T-helper 17 cell (primary cell): ENCODE measurements around the gene TMEM144. TPM values are rescaled to one million over a fixed set of nuclear protein-coding genes. Genes with fewer than 3 reads are reported as not detected.

Source experiments
- ATAC-seq: fragments of 150-1000 bp; cut with Tn5 transposase; 2 replicates; pipeline ENCODE4 v1.10.0; 2021; ENCODE audit warnings: mild to moderate bottlenecking, moderate library complexity
- DNase-seq, 3 donors: peaks; one replicate each; pipeline versions ENCODE4 v3.0.0 to v3.0.0-alpha.2; 2020 to 2021
- H3K9me3 ChIP-seq: one replicate; pipeline ENCODE4 v1.7.0; 2013; ENCODE audit warnings: low read length, mild to moderate bottlenecking; ENCODE audit not compliant: control insufficient read depth, poor library complexity, severe bottlenecking
- H3K27ac Mint-ChIP-seq: one replicate; pipeline ENCODE4 v1.8.0; 2022; ENCODE audit warnings: mild to moderate bottlenecking, moderate library complexity, mixed read lengths
- H3K27me3 Mint-ChIP-seq: one replicate; pipeline ENCODE4 v1.8.0; 2022; ENCODE audit warnings: mixed read lengths
- H3K36me3 Mint-ChIP-seq: one replicate; pipeline ENCODE4 v1.8.0; 2022; ENCODE audit warnings: low read depth, mixed read lengths
- H3K4me1 Mint-ChIP-seq: one replicate; pipeline ENCODE4 v1.8.0; 2022; ENCODE audit warnings: mild to moderate bottlenecking, mixed read lengths
- H3K4me3 Mint-ChIP-seq: one replicate; pipeline ENCODE4 v1.8.0; 2022; ENCODE audit warnings: mild to moderate bottlenecking, moderate library complexity, mixed read lengths
- total RNA-seq, 4 donors: library from RNA in 2 of 4; stranded (reverse) in 2 of 4; gene quantifications; one replicate each; pipeline ENCODE4 v1.2.3 and lab custom pipeline; 2022 to 2026

TMEM144 gene
- total RNA-seq, 2 donors from 2014 or later, result 0.50 TPM; not detected in 1

- Mint-ChIP-seq H3K36me3 (peaks cover 2% of the 10 kb centered on the region), H3K4me1 (peaks cover 12% of the 10 kb centered on the region), H3K27me3 (peaks cover 45% of the 10 kb centered on the region), H3K27ac (no peak within 1 kb of the TSS), H3K4me3 (peak within 1 kb of the TSS; percentile 51)
- ATAC-seq (no peak), DNase-seq (no peak)
- H3K9me3 ChIP-seq, result no peaks in the 10 kb centered on the region
Observed at GRCh38 chr4:158172261-158173258, 37.7 kb upstream of the TMEM144 start, which contains the start of gene GASK1B. Gene GASK1B (minus strand): TSS chr4:158173025. CDS start chr4:158171375, 1,650 bp downstream.

- H3K9me3 ChIP-seq, result no peaks in the 10 kb centered on the region
- ATAC-seq, result no peak
- Mint-ChIP-seq H3K4me1 (peaks cover 7% of the 10 kb centered on the region), H3K27ac (no peak overlapping the region), H3K4me3 (no peak overlapping the region), H3K27me3 (peaks cover 42% of the 10 kb centered on the region), H3K36me3 (peaks cover 2% of the 10 kb centered on the region)
- DNase-seq, result no peak
Observed at GRCh38 chr4:158176108-158176507, 34.2 kb upstream of the TMEM144 start.

- Mint-ChIP-seq H3K27me3 (peaks cover 40% of the 10 kb centered on the region), H3K4me3 (no peak overlapping the region), H3K27ac (no peak overlapping the region), H3K4me1 (peaks cover 7% of the 10 kb centered on the region), H3K36me3 (peaks cover 2% of the 10 kb centered on the region)
- DNase-seq, result no peak
- no peaks in the 10 kb centered on the region for H3K9me3 ChIP-seq
- no peak for ATAC-seq
Observed at GRCh38 chr4:158176776-158177175, 33.5 kb upstream of the TMEM144 start.

DNA sequence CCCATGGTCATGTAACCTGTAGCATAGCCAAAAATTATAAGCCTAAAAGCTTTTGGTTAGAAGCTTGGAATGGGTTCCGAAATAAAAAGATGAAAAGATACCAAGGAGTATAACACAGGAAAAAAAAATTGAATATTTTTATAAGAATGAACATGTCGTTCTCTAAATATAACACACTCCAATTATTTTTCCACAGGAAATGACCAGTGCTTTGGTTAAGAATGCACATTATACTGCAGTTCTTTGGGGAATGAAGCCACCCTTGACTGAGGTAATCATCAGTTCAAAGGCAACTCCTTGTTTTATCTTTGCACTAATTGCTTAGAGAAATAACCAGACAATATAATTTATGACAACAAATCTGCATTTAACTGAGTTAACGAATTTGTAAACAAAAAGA lies 30.8 kb upstream of the TMEM144 start:
- Mint-ChIP-seq H3K36me3 (no peaks in the 10 kb centered on the region), H3K27ac (no peak overlapping the region), H3K4me1 (no peaks in the 10 kb centered on the region), H3K27me3 (peaks cover 26% of the 10 kb centered on the region), H3K4me3 (no peak overlapping the region)
- H3K9me3 ChIP-seq, result no peaks in the 10 kb centered on the region
- DNase-seq (no peak), ATAC-seq (no peak)

DNA sequence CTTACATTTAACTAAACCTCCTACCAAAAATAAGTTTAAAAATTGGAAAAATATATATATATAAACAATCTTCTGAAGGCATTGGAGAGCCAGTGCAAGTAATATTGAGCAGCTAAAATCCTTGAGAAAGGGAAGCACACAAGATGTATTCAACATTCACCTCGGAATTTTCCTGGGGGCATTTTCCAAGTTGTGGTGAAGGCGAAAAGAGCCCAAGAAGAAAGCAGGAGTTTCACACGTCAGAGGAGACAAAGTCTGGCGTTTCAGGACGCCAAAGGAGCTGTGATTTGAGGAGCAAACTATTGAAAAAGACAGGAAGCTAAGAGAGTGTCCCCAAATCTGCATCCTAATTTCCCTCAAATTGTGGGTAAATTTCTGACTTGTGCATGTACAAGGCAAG lies 28.4 kb upstream of the TMEM144 start:
- ATAC-seq (no peak), DNase-seq (no peak)
- Mint-ChIP-seq H3K4me1 (peaks cover 5% of the 10 kb centered on the region), H3K36me3 (no peaks in the 10 kb centered on the region), H3K4me3 (no peak overlapping the region), H3K27me3 (peaks cover 19% of the 10 kb centered on the region), H3K27ac (no peak overlapping the region)
- no peaks in the 10 kb centered on the region for H3K9me3 ChIP-seq

DNA sequence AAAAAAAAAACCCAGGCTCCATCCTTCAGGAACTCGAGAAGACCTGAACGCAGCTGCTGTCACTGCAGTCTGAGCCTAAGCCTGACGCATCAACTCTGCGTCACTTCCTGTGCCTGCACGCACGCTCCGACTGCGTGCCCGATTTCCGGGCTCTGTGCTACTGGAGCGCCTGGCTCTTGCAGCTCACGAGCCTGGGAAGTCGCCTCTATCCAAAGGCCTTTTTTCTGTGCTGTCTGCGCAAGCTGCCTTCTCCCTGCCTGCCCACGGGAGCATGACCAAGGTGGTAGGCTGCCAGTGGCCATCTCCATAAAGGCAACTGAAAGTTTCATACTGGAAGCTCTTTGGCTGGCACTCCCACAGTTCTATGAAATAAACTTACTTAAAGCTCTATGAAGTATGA lies 27.6 kb upstream of the TMEM144 start:
- no peak for ATAC-seq
- peaks cover 14% of the 10 kb centered on the region for H3K27me3 Mint-ChIP-seq
- no peak overlapping the region for H3K27ac Mint-ChIP-seq
- no peaks in the 10 kb centered on the region for H3K9me3 ChIP-seq
- H3K4me3 Mint-ChIP-seq, result no peak overlapping the region
- H3K36me3 Mint-ChIP-seq, result no peaks in the 10 kb centered on the region
- H3K4me1 Mint-ChIP-seq, result peaks cover 5% of the 10 kb centered on the region
- DNase-seq, result no peak

DNA sequence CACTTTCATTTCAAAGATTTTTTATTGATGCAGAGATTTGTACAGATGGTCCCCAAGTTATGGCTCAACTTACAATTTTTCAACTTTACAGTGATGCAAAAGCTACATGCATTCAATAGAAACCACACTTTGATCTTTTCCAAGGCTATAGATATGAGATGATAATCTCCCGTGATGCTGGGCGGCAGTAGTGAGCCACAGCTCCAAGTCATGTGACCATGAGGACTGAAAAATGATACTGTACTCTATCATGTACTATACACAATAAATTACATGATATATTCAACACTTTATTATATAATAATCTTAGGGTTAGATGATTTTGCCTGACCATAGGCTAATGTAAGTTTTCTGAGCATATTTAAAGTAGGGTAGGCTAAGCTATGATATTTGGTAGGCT lies 23.5 kb upstream of the TMEM144 start:
- H3K9me3 ChIP-seq, result no peaks in the 10 kb centered on the region
- no peak overlapping the region for H3K4me3 Mint-ChIP-seq
- no peaks in the 10 kb centered on the region for H3K27me3 Mint-ChIP-seq
- ATAC-seq (no peak), DNase-seq (no peak)
- H3K27ac Mint-ChIP-seq, result no peak overlapping the region
- H3K36me3 Mint-ChIP-seq, result no peaks in the 10 kb centered on the region
- peaks cover 7% of the 10 kb centered on the region for H3K4me1 Mint-ChIP-seq

- Mint-ChIP-seq H3K4me3 (no peak overlapping the region), H3K27ac (no peak overlapping the region), H3K36me3 (no peaks in the 10 kb centered on the region), H3K4me1 (peaks cover 10% of the 10 kb centered on the region), H3K27me3 (peaks cover 14% of the 10 kb centered on the region)
- no peak for DNase-seq
- ATAC-seq, result no peak
- H3K9me3 ChIP-seq, result no peaks in the 10 kb centered on the region
Observed at GRCh38 chr4:158189422-158189821, 20.9 kb upstream of the TMEM144 start.

DNA sequence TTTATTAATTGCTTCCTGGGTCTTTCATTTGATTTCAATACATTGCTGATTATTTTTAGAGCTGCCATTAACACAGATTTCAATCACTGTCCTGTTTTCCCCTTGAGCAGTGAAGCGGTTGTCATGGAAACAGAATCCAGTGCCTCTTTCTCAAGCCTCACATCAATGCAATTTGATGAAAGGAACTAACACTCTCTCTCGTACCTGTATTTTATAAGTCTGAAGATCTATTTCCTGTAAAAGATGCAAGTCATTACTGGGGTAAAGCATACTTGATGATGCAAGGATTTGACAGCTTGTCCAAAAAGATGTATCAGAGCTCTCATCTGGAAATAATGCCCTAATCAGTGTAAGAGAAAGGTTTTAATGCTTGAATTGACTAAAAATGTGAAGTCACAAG lies 19.6 kb upstream of the TMEM144 start:
- Mint-ChIP-seq H3K27ac (no peak overlapping the region), H3K36me3 (no peaks in the 10 kb centered on the region), H3K4me3 (no peak overlapping the region), H3K27me3 (peaks cover 20% of the 10 kb centered on the region), H3K4me1 (peaks cover 10% of the 10 kb centered on the region)
- DNase-seq, result no peak
- no peak for ATAC-seq
- H3K9me3 ChIP-seq, result no peaks in the 10 kb centered on the region

- no peaks in the 10 kb centered on the region for H3K36me3 Mint-ChIP-seq
- no peak for ATAC-seq
- DNase-seq, result no peak
- peaks cover 24% of the 10 kb centered on the region for H3K27me3 Mint-ChIP-seq
- H3K4me3 Mint-ChIP-seq, result no peak overlapping the region
- H3K27ac Mint-ChIP-seq, result no peak overlapping the region
- H3K9me3 ChIP-seq, result no peaks in the 10 kb centered on the region
- H3K4me1 Mint-ChIP-seq, result peaks cover 5% of the 10 kb centered on the region
Observed at GRCh38 chr4:158192439-158193158, 17.7 kb upstream of the TMEM144 start.

DNA sequence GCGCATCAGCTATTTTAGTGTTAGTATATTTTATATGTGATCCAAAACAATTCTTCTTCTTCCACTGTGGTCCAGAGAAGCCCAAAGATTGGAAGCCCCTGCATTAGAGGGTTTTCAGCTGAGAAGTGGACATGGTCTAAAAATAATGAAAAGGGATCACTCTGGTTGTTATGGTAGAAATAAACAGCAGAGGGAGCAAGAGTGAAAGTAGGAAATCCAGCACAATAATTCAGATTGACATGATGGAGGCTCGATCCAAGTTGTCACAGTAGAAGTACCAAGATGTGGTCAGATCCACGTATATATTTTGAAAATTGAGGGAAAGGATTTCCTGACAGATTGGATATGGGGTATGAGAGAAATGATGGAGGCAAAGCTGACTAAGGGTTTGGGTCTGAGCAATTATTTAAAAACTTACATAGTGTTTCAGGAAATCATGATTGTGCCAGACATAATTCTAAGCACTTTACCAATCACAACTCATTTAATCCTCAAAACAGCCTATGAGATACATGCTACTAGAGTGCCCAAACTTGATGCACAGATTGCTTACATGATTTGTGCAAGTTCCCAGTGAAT lies 17.0 kb upstream of the TMEM144 start:
- no peaks in the 10 kb centered on the region for H3K9me3 ChIP-seq
- DNase-seq, result no peak
- Mint-ChIP-seq H3K4me1 (peaks cover 5% of the 10 kb centered on the region), H3K27me3 (peaks cover 24% of the 10 kb centered on the region), H3K4me3 (no peak overlapping the region), H3K36me3 (no peaks in the 10 kb centered on the region), H3K27ac (no peak overlapping the region)
- no peak for ATAC-seq

DNA sequence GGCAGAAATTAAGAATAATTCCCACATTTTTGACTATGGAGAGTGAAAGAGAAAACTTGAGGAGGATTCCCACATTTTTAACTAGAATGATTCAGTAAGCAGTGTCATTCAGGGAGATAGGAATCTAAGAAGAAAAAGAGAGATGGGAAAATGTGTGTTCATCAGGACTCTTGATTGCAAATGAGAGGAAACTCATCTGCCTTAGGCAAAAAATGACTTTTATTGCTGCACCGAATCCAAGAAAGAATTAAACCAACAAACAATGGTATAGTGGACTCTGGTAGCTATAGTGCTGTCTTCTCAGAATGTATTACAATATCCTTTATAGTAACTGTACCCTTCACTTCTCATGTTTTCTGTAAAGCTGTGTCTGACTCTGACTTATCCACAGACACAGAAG lies 15.0 kb upstream of the TMEM144 start:
- H3K36me3 Mint-ChIP-seq, result no peaks in the 10 kb centered on the region
- DNase-seq (no peak), ATAC-seq (no peak)
- H3K27me3 Mint-ChIP-seq, result peaks cover 24% of the 10 kb centered on the region
- no peaks in the 10 kb centered on the region for H3K9me3 ChIP-seq
- H3K27ac Mint-ChIP-seq, result no peak overlapping the region
- H3K4me3 Mint-ChIP-seq, result no peak overlapping the region
- H3K4me1 Mint-ChIP-seq, result peaks cover 3% of the 10 kb centered on the region

DNA sequence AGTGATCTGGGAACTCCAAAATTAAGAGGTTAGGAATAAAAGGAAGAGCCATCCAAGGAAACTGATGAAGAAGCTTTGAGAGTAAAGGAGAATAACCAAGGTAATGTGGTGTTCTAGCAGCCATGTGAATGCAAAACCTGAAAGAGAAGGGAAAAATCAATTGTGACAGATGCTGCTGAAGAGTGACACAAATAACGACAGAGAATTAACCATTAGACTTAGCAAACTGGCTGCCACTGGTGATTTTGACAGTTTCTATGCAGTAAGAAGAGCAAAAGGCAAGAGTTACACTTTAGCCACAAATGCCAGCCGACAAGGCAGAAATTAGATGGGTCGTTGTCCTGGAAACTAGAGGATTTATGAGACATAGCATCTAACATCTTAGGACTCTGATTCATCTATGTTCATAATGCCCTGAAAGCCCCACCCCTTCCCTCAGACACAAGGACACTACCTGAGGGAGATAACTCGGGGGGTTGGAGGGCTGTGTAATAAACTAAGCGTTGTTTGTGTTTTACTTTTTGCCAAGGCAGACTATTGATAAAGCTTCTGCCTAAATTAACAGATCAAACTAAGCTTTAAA lies 13.0 kb upstream of the TMEM144 start:
- no peak overlapping the region for H3K27ac Mint-ChIP-seq
- peaks cover 2% of the 10 kb centered on the region for H3K36me3 Mint-ChIP-seq
- ATAC-seq, result no peak
- peaks cover 24% of the 10 kb centered on the region for H3K27me3 Mint-ChIP-seq
- no peak overlapping the region for H3K4me3 Mint-ChIP-seq
- no peaks in the 10 kb centered on the region for H3K9me3 ChIP-seq
- no peak for DNase-seq
- H3K4me1 Mint-ChIP-seq, result peaks cover 3% of the 10 kb centered on the region
